NK-92 (cell line): ENCODE measurements around the gene TRUB2.

Source experiments
- DNase-seq: peaks from one replicate; lab custom pipeline; 2025; ENCODE audit not compliant: unreplicated experiment; lab: John Stamatoyannopoulos, UW

TRUB2 gene, protein sequence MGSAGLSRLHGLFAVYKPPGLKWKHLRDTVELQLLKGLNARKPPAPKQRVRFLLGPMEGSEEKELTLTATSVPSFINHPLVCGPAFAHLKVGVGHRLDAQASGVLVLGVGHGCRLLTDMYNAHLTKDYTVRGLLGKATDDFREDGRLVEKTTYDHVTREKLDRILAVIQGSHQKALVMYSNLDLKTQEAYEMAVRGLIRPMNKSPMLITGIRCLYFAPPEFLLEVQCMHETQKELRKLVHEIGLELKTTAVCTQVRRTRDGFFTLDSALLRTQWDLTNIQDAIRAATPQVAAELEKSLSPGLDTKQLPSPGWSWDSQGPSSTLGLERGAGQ

DNA sequence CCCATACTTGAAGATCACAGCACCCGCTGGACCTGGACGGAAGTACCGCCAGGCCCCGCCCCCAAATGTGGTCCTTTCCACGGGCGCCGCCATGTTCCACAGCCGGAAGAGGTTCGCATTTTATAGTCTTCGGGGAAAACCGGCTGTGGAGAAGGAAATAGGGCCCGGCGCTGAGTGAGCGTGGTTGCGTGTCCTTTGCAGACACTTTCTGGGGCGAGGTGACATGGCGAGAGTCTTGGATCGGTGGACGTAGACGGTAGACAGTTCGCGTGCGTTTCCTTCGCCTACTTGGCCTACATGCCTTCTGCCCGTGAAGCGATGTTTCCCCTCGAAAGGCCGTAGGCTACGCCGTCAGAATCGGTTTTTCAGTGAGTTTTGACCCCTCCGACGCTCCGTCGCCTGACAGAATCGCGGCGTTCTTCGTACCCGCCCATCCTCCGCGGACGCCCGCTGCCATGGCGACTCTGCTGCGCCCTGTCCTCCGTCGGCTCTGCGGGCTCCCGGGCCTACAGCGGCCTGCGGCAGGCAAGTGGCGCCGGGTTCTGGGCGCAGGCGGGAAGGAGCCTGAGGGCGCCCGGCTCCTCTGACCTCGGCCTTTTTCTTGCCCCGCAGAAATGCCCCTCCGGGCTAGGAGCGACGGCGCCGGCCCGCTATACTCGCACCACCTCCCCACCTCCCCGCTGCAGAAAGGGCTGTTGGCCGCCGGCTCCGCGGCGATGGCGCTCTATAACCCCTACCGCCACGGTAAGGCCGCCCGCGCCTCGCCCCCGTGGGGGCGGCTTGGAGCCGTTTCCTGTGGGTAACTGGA, at the start of gene TRUB2, which contains the start of gene COQ4:
TRUB2 (minus strand) TSS at position 44 of the 808 bp plus-strand sequence; CDS start at position 5, 39 bp downstream.
COQ4 (plus strand) TSS at position 436 of the 808 bp plus-strand sequence; CDS start at position 456, 20 bp downstream.
- peak; percentile 39 for DNase-seq

DNA sequence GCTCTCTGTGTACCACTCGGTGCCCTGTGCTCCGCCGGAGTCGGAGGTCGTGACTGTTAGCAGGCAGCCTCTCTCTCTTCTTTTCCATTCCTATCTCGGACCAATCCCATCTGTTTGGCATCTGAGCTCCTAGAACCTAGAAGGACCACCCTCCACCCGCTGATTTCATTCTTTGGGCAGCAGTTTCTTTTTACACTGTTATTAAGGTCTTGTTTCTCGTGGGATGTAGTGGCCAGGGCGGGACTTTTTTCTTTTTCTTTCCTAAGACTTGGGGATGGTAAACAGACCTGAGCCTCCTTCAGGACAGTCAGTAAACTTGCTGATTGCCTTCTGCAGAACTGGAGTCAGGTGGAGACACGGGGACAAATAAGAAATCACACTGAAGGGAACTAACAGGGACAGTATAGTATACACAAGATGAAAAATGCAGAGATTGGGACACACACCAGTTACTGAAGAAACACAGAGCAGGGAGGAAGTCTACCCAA, 49.4 kb upstream of the TRUB2 start:
- no peak for DNase-seq

DNA sequence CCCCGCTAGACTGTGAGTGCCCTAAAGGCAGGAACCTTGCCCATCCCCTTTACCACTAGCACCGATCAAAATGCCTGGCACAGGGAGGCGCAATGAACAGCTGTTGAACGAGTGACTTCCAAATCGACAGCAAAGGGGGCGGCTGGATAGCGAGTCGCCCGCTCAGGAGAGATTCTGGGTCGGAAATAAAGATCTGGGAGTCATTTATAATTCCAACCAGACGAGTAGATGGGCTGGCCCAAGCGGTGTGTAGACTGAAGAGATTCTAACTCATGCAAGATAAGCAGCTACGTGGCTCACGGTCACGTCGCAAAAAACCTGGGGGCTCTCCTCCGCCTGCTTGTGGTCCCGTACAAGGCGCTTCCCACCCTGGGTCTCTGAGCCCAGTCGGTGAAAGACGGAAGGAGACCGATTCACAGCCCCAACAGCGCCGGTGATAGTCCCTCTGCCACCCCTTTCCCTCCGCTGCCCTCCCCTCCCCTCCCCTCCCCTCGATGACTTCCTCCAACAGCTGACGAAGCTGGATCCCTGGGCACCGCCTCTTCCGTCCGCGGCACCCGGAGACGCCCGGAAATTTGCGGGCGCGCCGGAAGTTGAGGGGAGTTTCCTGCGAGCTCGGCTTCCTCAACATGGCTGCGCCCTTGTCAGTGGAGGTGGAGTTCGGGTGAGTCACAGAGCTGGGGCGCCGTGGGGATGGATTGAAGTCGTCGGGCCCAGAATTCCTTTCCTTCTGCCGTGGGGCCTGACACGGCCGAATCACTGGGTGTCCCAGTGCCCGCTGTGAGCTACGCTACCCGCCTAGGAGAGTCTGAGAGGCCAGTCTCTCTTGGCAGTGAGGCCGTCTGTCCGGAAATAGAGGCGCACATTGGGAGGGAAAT, 48.7 kb upstream of the TRUB2 start, which contains the start of gene URM1:
URM1 (plus strand) TSS at position 623 of the 878 bp plus-strand sequence; CDS start at position 630, 7 bp downstream.
- peak; percentile 72 for DNase-seq

DNA sequence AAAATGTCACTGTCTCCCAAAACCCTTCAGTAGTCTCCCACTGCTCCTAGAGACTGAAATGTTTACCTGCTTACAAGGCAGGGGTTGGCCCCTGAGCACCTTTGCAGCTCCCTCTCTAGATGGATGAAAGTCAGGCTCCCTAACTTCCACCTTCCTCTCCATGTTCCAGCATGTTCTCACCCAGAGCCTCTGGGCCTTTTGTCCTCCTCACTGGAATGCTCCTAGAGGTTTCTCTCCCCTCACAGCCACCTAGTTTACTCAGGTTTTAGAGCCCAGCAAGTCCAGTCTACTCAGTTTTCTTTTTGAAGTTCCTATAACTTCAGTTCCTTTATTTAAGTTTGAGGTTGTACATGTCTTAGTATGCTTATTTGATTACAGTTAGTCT, 48.1 kb upstream of the TRUB2 start:
- no peak for DNase-seq

DNA sequence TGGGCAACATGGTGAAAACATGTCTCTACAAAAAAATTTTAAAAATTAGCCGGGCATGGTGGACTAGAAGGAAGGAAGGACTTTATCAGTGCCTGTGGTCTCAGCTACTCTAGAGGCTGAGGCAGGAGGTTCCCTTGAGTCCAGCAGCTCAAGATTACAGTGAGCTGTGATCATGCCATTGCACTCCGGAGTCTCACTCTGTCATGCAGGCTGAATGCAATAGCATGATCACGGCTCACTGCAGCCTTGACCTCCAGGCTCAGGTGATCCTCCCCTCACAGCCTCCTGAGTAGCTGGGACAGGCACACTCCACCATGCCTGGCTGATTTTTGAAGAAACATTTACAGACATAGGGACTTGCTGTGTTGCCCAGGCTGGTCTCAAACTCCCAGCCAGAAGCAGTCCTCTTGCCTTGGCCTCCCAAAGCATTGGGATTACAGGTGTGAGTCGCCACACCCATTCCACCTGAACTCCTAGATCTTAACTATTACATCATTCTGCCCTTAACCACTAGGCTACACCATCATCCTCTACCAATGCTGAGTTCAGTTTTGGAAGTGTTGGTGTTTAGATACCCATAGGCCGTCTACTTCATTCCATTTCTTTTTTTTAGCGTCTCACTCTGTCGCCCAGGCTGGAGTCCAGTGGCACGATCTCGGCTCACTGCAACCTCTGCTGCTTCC, 46.9 kb upstream of the TRUB2 start:
- no peak for DNase-seq

DNA sequence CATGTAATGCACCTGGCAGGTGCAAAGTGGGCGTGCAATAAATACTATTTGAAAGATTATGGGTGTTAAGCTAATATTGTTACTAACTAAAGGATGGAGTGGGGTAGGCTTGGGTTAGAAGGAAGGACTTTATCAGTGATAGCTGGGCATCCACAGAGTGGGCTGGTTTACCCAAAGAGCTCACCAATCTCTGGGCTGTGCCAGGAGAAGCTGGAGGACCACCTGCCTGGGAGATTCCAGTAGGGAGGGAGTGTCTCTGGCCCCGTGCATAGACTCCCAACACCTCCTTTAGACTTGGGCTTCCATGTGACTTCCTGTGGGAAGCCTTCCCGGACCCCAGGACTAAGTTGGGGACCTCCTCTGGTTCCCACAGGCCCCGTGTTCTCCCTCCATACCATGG, 43.3 kb upstream of the TRUB2 start:
- no peak for DNase-seq

DNA sequence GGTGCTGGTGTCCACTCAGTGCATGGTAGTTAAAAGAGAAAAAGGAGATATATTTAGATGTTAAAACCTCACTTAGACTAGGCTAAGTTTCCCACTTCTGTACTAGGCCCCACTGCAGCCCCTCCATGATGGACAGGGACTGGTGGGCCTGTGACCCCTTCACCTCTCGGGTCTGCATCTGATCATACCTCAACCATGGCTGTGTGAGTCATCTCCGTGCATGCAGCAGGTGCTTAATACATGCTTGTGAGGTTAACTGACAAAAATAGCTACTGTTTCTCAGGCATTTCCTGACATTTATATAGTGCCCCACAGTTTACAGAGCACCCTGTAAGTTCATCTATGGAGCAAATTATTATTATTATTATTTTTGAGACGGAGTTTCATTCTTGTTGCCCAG, 40.5 kb upstream of the TRUB2 start:
- no peak for DNase-seq

DNA sequence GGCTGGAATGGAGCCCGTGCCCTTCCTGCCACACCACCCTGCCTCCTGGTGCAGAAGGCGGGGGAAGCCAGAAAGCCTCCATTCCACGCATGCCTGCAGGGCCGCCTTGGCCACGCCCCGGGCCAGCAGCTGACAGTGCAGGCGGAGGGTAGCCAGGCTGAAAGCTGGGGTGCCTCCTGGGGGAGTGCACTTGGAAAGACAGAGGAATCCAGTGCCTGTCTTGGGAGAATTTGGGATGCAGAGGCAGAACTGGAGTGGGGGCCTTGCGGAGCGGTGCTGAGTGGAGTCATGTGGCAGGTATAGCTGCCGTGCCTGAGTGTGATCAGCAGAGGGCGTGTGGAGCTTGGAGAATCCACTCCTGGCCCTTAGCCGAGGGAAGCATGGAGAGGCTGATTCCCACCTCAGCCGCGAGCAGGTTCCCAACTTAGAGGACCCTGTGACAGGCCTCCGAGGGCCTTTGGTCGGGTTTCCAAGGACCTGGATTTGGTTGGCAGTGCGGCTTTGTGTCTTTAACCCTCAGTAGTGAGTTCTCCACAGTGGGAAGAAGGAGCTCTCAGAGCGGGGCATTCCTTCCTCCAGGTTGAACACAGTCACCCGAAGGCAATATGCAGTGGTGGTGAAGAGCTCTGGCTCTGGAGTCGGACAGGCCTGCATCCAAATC, 39.9 kb upstream of the TRUB2 start:
- DNase-seq: no peak

DNA sequence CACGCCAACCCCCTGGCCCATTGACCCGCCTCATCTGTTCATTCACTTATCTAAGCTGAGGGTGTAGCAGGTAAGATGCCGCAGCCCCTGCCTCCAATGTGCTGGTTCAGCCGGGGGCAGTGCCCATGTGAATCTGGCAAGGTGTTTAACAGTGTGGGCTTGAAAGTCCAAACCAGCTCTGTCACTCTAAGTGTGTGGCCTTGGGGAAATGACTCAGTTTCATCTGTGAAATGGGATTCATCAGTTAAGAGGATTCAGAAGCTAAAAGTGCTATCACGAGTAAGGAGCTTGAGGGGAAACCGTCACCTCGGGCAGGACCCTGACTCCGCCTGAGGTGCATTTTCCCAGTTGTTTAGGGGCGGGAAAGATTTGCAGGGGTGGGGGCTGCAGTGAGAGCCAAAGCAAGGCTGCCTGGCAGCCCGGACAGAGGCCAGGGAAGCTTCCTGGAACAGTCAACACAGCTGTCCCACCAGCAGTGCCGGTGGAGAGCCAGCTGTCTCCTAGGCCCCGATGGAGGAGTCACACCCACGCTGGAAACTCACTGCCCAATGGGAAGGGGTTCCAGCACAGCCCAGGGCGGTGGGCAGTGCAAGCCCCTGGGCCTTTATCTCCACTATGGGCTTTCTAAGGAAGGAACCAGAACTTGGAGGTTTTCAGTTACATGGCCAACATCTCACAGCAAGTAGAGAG, 39.2 kb upstream of the TRUB2 start:
- DNase-seq: no peak

DNA sequence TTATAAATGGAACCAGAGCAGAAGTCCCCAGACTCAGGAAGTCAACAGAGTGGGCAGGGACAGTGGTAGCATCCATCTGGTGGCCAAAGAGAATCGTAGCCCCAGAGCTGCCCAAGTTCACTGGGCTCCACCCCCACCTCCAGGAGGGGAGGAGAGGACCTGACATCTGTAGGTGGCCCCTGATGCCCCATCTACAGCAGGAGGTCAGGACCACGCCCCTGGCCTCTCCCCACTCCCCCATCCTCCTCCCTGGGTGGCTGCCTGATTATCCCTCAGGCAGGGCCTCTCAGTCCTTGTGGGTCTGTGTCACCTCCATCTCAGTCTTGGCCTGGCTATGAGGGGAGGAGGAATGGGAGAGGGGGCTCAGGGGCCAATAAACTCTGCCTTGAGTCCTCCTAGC, 38.6 kb upstream of the TRUB2 start:
- DNase-seq: no peak

DNA sequence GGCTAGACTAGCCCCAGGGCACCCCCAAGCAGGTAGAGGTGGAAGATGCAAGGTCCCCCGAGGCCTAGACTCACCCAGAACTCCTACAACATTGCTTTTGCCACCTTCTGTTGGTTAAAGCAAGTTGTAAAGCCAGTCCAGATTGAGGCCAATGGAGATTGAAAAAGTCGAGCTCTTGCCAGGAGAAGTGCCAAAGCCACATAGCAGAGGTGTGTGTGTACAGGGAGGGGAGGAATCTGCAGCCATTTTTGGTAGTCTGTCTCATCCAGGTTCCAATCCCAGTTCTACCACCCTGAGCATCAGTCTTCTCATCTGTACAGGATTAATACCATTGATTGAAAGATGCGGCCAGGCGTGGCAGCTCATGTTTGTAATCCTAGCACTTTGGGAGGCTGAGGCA, 36.6 kb upstream of the TRUB2 start:
- no peak for DNase-seq

DNA sequence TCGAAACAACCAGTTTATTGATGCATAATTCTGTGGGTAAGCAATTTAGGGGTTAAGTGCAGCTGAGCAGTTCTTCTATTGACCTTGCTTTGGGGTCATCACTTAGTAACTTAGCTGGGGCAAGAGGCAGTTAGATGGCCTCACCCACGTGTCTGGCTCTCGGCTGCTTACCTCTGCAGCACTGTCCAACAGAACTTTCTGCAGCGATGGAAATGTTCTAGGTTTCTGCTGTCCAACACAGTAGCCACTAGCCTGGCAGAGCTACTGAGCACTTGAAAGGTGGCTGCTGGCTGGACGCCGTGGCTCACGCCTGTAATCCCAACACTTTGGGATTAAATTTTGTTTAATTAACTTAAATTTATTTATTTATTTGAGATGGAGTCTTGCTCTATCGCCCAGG, 35.8 kb upstream of the TRUB2 start:
- DNase-seq: no peak

DNA sequence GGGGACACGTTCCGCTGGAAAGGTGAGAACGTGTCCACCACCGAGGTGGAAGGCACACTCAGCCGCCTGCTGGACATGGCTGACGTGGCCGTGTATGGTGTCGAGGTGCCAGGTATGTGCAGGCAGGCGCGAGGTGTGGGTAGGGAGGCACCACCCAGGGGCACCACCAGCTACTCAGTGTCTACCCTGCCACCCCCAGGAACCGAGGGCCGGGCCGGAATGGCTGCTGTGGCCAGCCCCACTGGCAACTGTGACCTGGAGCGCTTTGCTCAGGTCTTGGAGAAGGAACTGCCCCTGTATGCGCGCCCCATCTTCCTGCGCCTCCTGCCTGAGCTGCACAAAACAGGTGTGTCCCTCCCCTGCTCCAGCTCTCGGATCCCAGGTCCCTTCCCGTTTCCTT, 33.2 kb upstream of the TRUB2 start:
- DNase-seq: no peak

DNA sequence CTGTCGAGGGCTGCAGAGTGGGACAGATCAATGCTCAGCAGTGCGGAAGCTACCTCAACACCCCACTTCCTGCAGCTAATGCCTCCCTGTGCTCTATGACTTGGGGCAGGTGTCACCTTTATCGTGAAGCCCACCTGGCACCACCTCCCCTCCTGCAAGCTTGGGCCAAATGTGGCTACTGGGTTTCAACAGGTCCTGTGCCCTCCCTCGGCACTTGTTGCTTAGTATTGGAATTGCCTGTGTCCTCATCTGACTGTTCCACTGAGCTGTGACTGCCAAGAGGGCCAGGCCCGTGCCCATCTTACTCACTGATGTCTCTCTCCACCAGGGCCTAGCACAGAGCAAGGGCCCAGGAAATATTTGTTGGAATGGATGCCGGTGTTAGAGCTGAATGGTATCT, 27.5 kb upstream of the TRUB2 start:
- no peak for DNase-seq

DNA sequence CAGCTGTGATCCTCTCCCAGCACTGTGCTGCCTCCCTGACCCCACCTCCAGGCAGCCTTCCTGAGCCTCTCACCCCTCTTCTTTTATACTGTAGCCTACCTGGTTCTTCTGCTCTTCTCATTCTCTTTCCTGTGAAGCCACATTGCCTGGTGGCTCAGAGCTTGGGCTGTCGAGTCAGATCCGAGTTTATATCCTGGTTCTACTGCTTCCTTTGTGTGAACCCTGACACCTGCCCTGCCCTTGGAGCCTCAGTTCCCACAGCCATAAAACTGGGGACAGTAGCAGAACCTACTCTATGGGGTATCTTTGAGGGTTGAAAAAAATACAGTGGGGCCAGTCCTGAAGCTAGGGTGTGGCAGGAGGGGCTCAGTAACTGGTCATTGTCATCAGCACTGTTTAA, 26.9 kb upstream of the TRUB2 start:
- DNase-seq: no peak

DNA sequence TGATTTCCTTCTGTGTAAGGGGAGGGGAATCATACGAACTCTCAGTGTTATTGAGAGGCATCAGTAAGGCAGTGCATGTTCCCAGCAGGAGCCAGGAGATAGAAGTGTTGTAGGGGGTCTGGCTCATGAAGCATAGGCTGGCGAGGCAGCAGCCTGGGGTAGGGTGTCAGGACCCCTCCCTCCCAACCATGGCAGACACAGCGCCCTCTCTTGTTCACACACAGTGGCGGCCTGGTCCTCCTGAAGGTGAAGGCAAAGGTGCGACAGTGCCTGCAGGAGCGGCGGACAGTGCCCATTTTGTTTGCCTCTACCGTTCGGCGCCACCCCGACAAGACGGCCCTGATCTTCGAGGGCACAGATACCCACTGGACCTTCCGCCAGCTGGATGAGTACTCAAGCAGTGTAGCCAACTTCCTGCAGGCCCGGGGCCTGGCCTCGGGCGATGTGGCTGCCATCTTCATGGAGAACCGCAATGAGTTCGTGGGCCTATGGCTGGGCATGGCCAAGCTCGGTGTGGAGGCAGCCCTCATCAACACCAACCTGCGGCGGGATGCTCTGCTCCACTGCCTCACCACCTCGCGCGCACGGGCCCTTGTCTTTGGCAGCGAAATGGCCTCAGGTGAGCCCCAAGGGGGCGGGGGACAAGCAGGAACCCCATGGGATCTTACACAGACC, 22.8 kb upstream of the TRUB2 start:
- DNase-seq: no peak

DNA sequence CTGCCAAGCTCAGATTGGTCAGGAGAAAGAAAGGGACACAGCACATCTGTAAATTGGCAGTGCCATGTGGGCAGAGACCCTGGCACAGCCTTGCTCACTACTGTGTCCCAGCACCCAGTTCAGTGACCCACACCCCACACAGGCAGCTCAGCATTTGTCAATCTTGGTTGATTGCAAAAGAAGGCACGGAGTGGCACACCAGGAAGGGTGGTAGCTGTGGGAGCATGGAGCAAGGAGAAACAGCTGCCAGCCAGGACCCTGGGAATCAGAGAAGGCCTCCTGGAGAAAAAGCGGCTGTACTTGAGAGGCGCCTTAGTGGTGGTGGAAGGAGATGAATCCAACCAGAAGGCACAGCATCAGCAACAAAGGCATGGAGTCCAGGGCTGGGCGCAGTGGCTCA, 21.6 kb upstream of the TRUB2 start:
- no peak for DNase-seq

DNA sequence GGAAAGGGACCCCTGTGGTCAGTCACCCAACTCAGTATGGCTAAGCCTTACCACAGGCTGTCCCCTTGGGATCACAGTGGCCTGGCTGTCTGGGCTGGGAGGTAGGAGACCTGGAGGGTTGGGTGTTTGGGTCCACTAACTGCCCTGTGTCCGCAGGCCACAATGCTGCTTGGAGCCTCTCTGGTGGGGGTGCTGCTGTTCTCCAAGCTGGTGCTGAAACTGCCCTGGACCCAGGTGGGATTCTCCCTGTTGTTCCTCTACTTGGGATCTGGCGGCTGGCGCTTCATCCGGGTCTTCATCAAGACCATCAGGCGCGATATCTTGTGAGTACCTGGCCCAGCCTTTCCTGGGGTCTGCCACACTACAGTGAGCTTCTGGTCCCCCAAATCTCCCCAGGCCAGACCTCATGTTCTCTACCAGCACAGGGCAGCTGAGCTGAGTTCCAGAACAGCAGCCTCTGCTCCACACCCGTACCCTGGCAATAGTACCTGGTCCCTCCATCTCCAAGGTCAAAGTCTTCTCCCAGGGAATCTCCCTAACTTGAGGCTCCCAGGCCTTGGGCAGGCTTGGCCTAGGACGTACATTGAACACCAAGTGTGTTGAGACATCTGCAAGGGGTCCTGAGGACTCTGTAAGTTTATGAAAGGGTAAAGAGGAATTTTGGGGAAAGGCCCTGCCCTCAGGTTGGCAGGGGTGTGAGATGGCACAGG, 20.9 kb upstream of the TRUB2 start:
- DNase-seq: no peak
